COLO668 (cell line): ENCODE measurements around the gene CA6.
"Not testable (repeated sequence)": the region's sequence is repeated elsewhere in the genome, so short reads cannot be mapped to it uniquely, and the experiment has no call there.

Source experiments
- DNase-seq: peaks from one replicate; lab custom pipeline; 2025; ENCODE audit not compliant: unreplicated experiment; lab: John Stamatoyannopoulos, UW

CA6 gene

DNA sequence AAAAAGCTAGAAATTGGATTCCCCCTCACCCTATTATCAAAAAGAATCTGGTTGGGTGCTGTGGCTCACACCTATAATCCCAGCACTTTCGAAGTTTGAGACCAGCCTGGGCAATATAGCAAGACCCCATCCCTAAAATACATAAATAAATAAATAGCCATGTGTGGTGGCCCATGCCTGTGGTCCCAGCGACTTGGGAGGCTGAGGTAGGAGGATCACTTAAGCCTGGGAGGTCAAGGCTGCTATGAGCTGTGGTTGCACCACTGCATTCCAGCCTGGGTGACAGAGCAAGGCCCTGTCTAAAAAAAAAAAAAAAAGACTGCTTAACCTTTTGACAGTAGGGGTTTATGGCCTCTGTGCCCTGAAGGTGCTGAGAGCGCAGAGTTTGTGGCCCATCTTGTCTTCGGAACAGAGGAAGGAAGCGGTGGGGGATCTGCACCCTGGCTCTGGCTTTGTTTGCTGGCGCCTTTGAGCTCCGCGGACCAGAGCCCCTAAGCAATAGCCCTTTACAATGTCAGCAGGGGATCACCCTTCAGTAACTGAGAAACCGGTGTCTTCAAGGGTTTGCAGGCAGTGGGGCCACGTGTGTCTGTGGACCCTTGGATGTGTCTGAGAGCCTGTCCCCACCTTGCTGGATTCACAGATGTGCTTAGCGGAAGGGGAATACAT is 58.5 kb downstream of the CA6 start:
- DNase-seq = no peak

DNA sequence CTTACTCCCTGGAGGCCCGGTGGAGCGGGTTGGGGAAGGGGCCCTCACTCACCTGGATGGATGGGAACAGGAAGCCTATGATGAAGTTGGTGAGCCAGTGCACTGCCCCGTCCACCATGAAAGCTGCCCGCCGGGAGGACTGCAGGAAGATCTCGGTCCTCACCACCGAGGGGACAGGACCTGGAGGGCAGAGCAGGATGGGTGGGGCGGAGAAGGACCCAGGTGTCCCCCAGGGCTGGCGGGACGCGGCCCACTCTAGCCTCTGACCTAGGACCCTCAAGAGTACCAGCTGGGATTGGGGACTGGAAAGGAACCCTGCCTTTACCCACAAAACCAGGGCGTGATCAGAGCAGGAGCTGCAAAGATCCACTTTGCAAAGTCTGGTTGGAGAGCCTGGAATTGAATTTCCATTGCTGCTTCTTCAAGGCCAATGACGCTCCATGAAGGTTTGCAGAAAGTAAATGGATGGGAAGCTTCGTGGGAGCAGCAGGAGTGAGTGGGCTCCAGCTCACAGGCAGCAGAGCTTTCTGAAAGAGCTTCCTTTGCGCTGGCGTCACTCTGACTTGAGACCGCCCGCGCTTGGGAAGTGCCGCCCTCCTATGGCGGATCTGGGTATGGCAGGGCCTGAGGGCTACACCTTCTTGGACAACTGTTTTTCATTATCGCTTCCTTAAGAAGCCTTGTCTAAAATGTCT is 59.2 kb downstream of the CA6 start:
- DNase-seq = peak; percentile 88

DNA sequence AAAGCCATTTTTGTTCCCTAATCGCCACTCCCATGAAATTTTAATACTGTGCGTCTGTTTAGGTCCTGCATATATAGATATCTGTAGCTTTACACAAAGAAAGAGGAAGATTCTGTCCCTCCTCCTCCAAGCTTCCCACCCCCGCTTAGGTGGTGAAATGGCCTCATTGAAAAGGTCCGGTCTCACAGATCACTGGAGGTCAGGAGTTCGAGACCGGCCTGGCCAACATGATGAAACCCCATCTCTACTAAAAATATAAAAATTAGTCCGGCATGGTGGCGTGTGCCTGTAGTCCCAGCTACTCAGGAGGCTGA is 59.7 kb downstream of the CA6 start:
- no peak for DNase-seq

DNA sequence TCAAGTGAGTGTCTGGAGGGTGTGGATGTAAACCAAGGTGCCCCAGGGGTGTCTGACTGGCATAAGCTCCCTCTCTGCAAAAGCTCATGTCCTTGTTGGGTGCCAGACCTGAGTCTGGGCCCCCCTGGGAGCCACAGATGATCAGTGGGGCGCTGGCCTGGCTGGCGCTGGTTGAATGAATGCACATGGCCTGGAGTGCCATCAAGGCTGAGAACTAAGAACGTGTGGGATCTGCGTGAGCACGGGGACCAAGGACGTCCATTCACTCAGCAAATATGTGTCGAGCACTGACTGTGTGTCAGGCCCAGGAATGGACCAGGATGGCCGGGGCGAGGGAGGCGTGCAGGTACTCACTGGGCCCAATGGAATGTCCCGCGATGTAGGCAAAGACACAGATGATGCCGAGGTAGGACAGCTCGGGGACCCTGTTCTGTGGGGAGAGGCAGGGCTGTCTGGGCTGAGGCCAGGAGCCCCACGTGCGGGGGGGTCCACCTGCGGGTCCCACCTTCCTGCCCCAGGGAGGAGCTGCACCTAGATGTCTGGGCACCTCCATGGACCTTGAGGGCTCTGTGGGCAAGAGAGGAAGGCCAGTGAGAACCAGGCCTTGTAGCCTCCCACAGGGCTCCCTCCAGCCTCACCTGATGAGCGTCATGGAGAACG is 61.4 kb downstream of the CA6 start:
- no peak for DNase-seq

DNA sequence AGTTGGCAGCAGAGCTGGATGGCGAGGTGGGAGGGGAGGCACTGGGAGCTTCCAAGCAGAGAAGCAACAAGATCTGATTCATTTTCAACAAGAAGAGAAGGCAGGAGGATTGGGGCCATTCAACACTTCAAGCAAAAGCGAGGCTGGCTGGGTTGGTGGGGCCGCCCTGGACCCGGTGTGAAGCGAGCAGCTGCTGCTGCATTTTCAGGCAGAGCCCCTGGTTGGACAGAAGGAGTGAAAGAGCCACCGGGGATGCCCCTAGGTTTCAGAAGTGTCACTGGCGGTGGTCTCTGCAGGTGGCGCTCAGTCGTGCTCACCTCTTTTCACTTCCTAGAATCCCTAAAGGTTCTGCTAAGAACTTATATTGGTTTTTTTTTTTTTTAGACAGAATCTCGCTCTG is 62.6 kb downstream of the CA6 start:
- no peak for DNase-seq

DNA sequence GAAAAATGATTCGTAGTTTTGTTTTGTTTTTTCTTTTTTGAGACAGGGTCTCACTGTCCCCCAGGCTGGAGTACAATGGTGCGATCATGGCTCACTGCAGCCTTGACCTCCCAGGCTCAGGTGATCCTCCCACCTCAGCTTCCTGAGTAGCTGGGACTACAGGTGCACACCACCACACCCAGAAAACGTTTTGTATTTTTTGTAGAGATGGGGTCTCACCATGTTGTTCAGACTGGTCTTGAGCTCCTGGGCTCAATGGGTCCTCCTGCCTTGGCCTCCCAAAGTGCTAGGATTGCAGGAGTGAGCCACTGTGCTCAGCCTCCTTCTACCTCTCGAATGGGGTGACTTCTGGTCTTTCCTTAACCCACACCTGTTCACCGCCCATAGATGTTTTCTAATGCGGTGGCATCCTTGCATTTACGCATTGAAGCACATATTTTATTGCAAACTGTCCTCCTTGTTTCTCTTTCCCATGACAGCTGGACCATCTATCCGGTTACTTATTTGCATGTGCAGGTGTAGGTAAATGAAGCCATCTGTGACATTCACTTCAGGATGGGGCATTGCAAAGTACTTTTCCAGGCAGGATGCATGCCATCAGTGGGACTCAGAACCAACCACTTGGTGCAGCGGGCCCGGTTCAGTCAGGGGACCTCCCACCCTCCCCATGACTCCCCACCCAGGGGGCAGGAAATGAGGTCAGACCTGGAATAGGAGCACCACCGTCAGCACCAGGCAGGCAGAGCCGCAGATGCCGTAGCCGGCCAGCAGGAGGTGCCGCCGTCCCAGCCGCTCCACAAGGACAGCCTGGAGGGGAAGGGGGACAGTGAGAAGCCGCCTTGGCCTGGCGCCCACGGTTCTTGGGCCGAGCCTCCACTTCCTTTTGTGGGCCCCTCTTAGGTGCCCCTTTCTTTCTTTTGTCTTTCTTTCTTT is 64.0 kb downstream of the CA6 start:
- DNase-seq = peak; percentile 97

DNA sequence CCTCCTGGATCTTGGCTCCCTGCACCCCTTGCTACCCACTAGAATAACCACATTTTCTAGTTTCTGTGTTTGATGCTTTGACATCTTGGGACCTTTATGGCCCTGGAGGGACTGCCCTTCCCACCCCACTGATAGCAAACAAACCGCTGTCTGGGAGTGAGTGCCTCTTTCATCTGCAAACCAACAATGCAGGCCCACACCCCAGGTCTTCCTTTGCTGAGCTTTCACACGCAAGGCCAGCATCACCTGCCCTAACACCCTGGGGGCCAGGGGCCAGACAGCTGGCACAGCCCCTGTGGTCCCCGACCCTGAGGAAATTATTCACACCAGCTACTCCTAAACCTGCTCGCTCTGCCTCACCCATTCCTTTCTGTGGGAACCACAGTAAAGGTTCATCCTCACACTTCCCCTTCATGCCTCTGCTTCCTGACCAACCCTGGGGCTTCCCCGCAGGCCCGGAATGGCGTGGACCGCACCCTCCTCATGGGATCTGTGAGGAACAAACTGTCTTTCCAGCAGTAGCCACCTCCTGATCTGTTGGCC is 65.2 kb downstream of the CA6 start:
- DNase-seq = peak; percentile 83

DNA sequence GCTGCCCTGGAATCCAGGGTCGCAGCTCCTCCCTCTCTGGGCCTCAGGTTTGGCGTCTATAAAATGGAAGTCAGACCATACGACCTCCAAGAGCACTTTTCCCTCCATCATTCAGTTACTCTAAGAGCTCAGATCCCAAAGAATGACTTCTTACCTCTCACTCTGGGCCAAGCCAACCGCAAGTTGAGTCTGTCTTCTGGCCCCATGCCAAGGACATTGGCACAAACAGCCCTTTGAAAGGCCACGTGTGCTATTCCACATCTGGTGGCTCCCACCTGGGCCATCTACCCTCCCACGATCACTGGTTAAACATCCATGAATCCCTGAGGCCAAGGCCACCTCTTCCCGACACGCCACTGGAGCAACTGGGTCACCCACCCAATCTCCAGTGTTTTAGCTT is 68.2 kb downstream of the CA6 start:
- no peak for DNase-seq

DNA sequence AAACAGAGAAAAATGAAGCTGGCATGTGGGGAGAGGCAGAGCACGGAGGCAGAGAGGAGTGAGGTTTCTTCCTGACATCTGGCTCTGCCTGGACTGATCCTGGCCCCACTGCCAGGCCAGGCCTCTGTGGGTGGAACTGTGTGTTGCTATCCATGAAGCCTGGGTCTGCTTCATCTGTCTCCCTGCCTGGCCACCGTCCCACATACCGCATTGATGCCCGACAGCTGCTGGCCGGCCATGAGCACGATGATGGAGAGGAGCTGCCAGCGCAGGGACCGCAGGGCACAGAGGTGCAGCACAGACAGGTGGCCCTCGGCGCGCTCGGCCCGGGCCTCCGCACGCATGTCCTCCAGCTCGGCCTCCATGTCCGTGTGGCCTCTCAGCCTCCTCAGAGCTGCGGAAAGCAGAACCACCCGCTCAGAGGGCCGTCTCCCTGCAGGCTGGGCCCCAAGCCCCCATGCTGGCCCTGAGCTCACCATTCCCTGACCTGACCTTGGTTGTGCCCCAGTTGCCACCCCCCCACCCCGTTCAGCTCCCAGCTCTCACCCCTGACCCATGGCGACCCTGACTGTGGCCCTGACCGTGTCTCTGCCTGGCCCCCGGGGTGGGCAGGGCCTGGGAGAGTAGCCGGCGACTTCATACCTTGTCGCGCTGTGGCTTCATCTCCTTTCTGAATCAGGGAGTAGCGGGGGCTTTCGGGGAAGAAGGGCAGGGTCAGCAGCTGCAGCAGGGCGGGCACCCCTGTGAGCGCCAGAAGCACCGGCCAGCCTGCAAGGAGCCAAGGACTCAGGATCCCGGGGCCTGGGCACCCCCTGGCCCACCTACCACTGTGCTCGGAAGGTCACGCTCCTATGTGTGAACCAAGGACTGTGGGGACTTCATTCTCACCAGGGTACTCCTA is 69.1 kb downstream of the CA6 start:
- DNase-seq = no peak

DNA sequence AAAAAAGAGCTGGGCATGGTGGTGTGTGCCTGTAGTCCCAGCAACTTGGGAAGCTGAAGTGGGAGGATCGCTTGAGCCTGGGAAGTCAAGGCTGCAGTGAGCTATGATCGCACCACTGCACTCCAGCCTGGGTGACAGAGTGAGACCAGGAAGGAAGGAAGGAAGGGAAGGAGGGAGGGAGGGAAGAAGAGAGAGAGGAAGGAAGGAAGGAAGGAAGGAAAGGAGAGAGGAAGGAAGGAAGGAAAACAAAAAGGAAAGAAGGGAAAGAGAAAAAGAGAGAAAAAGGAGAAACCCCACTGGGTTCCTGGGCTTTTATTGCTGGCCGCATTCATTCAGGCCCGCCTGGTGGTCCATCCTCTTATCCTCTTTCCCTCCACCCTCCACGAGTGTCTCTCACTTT is 70.8 kb downstream of the CA6 start:
- no peak for DNase-seq

DNA sequence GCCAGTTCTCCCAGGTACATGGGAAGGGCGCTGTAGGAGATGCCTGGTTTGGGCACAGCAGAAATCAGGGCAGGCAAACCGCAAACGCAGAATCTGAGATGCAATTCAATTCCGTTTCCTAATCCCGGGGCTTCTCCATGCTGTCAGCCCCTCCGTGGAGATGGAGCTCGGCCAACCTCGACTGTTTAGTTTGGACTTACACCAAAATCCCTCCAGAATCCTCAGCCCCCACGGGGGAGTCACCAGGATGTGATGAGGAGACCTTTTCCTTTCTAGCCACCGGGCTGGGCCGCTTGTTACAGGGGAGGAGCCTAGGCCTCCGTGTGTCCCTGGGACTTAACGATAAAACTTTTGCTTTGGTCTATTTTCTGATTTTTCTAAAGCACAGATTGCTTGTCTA is 72.7 kb downstream of the CA6 start:
- DNase-seq = no peak

DNA sequence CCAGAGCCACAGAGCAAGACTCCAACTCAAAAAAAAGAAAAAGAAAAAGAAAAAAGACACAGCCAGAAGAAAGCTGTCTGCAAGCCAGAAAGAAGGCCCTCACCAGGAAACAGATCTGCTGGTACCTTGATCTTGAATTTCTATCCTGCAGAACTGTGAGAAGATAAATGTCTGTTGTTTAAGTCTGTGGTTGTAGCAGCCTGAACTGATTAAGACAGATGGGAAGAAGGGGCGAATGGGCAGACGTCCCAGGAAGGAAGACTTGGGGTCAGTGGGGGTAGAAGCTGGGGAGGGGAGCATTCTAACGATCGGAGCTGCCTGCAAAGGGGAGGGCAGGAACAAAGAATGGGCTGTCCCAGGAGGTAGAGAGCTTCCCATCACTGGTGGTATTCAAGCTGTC is 74.2 kb downstream of the CA6 start:
- DNase-seq = no peak

DNA sequence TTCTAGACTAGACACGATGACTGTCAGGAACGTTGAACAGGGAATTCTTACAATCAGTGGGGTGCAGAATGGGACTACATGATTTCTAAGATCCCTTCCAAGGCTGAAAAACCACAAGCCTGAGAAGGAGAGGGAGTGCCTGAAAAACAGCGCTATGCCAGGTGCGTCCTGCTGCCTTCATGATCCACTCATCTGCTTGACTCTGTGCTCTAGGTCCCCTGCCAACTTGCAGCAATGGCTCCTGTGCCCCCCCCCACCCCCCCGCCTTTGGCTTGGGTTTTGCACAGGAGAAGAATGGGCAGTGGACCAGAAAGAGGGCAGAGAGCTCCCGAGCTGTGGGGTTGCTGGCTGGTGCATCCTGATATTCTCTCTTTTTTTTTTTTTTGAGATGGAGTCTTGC is 74.6 kb downstream of the CA6 start:
- DNase-seq = no peak

DNA sequence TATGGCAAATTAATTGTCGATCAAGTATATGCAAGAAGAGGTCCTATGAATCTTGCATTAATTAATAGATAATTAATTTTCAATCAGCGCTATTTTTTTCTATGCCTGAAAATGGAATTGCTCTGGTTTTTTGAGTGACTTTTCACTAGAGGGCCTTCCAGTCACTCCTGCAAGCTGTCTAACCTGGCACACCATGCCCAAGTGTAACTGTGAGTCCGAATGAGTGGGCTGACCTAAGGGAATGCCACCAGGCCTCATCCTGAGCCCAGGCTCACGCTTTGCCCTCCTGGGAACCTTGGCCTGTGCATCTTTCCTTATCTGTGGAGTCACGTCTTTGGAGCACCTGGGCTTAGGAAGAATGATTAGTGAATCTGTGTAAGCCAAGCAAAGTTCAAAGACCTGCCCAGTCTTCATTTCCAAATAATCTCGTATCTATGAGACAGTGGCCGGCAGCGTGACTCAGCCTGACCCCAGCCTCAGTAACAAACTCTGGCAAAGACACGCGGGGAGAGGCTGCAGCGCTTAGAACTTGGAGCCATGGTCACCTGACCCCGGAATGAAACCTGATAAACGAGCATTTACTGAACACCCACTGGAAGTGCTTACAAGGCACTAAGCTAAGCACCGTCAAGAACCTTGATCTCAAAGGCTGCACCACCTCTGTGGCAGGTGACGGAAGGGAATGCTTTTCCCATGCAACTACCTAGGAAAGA is 76.5 kb downstream of the CA6 start:
- DNase-seq = not testable (repeated sequence)

DNA sequence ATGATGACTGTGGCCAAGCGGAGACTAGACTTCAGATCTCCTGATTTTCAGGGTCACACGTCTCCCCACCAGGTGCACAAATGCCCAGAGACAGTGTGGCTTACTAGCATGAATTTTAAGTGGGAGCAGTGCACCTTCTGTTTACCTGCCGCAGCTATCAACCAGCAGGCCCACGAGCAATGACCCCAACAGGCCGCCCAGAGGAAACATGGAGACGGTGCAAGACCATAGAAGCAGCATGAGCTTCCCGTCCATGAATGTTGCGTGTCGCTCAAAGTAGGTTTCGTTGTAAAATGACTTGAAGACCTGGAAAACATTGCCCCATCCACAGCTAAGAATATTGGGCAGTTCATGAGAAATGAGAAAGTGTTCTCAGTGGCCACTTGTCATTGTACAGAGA is 77.1 kb downstream of the CA6 start:
- DNase-seq = no peak
